HG02588 (cell line): ENCODE data around the gene CAPN13.

Experiments
- ATAC-seq: cut with Tn5 transposase; IDR thresholded peaks from one replicate; pipeline ENCODE4 v1.9.1; 2021; ENCODE audit warnings: mild to moderate bottlenecking, moderate library complexity; ENCODE audit not compliant: unreplicated experiment

The CAPN13 gene

DNA sequence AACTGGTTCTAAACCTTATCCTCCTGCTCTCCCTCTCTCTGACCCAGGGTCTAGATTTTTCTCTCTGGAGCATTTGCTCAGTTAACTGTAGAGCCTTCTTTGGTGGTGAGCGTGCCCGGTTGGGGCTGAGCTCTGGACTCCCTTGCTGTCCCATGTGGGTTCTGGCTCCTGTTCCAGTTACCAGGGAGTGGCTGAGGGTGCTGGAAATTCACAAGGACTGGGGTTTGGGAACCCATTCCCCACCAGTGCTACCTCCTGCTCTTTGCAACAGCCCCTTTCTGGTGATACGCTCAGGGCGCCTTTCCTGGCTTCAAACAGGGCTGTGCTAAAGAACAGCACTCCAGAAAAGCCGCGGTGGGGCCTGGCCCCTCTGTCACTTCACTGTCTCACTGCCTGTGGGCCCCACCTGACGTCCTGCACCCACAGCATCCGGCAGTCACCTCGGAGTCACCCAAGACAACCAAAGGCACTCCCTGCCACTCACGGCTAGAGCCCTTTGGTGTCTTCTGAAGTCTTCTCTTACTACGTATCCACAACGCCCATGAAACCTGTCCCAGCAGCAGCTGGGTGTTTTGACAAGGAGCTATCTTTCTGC lies 41.3 kb downstream of the CAPN13 start:
- no peak for ATAC-seq

DNA sequence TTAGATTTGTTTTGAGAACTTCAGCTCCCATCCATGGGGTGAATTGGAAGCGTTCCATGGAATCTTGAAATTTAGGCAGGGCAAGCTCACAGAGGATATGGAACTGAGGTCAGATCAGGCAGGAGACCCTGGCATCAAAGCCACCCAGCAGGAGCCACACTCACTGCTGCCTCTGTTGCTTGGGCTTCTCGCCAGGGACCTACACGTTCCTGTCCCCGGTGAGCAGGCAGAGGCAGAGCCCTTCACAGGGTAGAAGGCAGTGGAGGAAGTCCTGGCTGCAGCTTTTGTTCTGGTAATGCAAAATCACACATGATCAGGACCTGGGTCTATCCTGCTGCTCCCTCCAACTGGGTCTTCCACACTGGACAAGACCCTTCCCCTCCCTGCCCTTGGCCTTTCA lies 42.1 kb downstream of the CAPN13 start:
- ATAC-seq, result no peak

DNA sequence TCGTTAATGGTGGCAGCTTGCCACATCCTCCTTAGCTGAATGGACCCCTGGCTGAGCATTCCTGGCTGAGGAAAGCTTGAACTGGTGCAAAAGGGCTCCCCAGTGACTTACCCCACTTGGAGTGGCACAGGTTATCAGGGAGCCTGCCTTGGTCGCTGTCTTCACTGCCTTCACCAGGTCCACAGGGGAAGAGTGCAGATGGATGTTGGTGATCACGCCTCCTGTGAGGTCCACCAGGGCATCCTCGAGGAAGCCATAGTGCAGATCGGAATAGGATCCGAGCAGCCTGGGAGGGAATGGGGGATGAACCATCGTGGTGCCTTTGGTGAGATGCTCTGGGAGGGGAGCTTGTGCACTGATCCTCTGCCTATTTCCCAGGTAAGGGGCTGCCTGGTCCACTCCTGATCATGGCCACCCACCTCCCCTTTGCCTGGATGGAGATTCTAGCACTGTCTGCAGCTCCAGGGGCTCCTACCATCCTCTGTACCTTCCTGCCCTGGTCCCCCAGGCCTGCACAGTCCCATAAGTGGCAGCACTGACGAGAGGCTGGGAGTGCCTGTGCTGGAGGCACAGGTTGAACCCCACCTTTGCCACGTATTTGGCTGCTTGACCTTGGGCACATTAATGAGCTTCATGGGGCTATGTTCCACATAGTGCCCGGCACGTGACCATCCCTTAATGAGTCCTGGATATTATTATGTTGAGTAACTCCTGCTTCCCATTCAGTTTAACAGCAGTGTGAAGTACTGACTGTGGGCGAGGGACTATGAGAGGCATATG lies 43.0 kb downstream of the CAPN13 start:
- no peak for ATAC-seq

DNA sequence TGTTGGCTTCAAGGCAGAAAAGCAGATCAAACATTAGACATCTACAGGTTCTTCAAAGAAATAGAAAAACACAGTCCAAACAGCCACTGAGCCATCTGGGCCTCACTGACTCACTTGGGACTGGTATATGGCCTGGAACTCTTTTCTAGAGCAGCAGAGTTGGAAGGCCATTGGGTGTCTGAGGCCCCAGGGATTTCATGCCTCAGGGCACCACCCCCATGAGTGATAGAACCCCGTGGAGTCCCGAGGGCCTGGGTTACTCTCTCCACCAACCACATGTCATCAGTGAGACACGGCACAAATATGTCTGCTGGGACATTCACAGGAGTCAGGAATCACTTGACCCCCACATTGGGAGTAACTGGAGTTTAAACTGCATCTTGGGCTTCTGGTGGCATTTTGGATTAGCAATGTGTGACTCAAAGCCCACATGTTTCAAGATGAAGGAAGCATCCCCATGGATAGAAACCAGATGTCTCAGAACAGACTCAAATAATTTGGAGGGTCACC lies 44.0 kb downstream of the CAPN13 start:
- ATAC-seq, result no peak

DNA sequence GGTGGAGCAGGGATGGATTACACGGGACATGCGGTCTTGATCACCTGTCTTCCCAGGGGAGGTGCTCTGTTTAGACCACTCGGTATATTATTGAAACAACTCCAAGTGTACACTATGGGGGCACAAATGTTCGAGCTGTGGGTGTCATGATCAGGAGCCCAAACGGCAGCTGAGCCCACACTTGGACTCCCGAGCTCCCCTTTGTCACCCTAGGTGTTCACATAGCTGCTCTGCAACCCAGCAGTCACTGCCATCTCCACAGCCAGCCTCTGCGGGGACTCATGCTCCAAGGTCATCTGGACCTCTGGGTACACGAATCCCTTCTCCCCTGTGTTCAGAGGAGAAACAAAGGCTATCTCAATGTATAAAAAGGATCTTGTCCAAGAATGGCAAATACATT lies 46.0 kb downstream of the CAPN13 start:
- no peak for ATAC-seq

DNA sequence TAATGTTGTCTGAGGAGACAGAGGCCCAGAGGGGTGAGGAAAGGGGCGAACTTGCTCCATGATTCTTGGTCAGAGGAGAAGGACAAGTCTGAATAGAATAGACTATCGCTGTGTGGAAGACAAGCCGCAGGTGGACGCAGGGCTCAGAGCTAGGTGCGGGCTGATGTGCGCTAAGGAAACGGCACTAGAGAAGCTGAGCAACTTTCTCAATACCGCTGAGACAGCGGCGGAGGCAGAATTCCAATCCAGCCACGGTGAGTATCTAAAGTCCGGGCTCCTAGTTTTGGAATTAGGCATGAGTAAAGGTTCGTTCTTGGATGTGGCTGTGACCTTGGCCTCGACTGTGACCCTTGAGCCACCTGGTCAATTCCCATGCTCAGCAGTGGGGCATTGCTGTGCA lies 47.8 kb downstream of the CAPN13 start:
- ATAC-seq, result no peak

DNA sequence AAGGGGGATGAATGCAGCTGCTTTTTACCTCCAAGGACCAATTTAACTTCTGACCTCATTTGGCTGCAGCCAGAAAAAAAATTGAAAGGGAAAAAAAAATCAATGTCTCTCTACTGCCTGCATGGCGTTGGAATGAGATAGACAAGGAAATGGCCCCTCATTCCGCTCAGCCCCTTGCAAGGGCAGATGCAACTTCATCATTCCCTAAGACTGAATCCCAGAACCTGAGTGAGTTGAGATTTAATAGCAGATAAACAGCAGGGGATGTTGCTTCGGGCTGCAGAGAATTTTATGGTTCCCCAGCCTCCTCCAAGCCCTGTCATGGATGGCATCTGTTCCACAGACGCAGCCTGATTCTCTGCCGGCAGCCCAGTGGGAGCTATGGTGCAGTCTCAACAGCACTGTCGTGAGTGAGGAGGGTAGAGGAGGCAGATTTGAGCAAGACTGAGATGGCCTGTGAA lies 49.0 kb downstream of the CAPN13 start:
- ATAC-seq, result no peak

DNA sequence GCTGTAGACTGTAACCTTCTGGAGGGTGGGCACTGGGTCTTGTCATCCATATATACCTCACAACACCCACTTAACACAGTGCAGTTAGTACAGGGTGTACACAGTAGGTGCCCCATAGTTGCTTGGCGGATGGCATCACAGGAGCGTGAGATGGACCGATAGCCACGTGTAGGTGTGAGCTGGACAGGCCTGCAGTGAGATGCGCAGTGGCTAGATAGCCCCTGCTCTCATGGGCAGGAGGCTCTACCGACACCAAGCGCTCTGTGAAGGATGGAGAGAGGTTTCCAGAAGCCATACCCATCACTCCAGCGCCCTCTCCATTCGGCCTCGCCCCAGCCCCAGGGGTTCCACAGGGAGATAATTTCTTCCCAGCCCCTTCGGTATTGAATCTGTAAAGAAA lies 49.5 kb downstream of the CAPN13 start:
- ATAC-seq, result no peak

DNA sequence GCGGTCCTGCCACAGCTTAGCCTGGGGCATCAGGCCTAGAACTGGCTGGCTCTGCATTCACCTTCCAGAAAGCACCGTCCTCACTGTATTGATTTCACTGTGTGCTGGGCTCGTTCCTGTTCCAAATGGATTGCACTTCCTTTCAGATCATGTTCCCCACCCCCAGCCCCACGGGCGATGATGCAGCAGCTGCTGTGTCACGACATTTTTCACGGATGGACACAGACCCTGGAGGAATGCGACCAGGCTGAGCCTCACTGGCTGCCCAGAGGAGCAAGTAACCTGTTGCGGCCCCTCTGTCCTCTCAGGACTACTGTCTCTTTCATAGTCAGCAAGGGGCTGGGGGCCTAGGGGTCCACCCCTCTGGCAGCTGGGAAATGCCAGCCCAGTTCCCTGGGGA lies 50.3 kb downstream of the CAPN13 start:
- ATAC-seq, result no peak

DNA sequence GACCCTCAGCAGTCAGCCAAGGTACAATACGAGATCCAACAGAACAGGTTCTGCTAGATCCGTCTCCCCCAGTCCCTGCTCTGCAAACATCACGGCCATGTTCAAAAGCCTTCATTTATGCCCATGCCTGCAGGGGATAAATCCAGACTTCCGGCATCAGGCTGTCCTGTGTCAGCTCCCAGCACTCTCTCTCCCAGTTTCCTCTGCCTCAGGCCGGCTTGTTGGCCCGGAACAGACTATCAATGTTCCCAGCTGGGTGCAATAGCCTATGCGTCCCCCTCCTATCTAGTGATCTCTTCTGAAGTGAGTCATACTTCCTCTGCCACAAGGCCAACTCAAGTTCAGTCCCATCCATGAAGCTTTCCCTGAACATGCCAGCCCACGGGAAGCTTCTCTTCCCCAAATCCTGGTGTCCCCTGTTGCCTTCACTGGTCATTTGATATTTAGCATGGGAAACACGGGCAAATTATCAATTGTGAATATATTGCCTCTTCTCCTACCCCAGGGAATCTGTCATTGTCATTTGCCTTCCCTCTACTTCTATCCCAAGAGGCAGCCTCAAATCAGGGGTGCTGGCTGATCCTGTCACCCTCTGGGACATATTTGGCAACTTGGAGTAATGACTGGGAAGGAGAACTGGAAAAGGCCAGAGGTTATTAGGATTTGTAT lies 51.1 kb downstream of the CAPN13 start:
- ATAC-seq, result no peak

DNA sequence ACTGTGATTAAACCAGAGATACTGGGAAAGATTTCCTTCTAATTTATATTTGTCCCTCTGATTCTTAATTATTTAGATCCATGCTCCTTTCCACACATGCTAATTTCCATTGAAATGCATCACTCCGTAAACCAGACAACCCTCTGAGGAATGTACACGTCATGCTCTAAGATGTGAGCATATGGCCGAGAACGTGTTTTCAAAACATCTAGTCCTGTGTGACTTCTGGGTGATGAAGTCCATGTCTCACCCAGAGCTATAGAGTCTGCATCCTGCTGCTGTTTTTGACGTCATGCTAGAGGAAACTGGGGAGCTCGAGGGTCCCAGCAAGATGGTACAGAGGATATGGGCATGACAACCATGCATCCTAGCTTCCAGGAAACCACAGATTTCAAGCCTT lies 53.6 kb downstream of the CAPN13 start:
- no peak for ATAC-seq

DNA sequence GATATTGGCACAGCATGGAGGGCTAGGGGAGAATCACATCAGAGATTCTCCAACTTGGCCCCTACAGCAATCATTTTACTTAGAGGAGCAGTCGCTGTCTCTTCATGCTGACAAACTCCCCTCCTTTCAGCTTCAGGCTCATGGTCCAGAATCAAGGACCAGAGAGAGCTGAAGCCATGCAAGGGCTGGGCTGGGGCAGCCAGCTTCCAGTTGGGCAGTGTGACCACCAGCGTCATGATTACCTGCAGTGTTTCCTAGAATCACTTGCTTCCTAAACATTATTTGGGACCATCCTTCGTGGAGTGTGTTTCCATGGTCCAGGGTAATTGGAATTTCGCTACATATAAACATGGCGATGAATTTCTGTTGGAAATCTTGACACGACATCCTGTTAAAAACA lies 54.4 kb downstream of the CAPN13 start:
- no peak for ATAC-seq

DNA sequence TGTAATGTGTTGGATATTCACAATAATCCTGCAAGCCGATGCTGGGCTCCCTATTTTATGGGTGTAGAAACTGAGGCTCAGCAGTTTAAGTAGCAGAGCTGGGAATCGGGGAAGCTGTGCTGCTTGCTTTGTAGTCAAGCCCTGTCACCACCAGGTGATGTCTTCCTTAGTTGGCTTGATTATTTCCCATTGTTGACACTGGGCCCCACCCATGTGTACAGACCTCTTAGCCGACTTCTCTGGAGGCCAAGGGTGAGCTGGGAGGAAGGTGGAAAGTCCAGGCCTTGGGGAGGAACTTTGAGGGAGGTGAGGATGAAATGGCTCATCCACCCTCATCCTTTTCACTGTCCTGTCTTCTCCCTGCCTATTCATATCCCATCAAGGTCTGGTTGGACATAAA lies 60.0 kb downstream of the CAPN13 start:
- no peak for ATAC-seq

DNA sequence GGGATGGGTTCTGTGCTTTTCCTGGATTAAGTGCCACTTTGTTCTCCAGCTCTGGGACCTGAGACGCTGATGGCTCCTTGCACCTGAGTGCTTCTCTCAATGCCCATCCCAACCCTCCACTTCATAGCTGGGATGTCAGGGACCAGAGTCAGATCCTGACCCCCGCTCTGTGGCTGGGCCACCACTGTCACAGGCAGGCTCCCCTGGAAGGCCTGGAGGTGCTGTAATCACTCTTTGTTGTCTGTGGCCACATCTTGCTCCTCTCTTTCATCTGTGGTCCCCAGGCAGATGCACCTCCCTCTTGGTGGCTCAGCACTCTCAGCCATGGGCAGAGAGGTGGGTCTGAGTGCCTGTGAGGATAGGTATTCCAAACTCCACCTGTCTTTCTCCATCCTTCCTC lies 62.4 kb downstream of the CAPN13 start:
- no peak for ATAC-seq

DNA sequence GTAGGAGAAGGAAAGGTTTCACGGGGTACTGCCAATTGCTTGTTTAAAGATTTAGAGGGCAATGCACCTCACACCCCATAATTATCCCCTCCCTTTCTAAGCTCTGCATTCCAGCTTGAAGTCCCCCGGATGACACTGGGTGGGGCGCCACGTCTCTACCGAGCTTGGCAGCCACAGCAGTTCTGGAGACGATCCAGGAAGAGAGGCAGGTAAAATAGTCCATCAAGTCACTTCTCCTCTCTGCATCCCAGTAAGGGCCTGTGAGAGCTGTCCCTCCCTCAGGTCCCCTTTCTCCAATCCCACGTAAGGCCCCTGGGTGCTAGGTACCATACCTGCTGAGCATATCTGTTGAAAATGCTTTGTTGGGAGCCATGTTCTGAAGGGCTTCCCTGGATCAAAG lies 65.7 kb downstream of the CAPN13 start:
- ATAC-seq, result no peak

DNA sequence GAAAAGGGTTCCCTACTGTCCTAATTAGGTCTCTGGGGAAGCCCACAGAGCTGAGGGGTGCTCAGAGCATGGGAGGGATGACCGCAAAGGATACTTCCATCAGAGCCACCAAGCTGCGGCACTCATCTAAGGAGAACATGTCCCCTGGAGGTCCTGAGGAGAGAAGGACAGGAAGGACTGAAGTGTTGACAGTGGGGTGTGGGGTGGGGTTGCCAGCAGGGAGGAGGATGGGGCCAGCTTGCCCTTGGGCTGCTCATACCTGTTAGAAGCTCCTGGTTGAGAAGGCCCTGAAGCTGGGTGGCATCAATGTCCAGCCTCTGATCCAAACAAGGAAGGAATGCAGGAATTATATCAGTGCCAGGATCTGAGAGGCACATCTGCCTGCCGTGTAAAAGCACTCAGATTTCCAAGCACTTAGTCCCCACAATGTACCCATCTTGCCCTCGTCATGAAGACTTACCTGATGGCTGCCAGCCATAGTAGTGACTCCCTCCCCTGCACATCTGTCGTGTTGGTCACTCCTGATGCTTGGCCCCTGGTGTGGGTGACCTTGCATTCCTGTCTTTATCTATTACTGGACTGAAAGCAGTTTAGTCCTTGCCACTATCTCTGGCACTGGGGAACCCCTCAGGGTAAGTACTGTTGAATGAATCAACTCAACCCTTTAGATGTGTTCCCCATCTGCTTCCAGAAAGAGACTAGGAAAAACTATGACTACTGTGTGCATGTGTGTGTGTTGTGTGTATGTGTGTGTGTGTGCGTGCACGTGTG lies 68.9 kb downstream of the CAPN13 start:
- ATAC-seq, result no peak

DNA sequence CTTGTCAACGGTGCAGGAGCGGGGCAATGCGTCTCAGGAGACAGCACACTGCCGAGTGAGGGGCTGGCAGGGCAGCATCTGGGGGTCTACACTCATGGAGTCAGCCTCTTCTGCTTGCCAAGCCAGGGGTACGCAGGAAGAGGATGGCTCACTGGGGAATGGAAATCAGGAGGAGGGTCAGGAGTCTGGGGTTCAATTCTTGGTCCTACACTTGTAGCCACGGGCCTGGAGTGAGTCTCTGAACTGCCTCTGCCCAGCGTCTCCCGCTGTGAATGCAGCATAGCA lies 70.0 kb downstream of the CAPN13 start:
- no peak for ATAC-seq

DNA sequence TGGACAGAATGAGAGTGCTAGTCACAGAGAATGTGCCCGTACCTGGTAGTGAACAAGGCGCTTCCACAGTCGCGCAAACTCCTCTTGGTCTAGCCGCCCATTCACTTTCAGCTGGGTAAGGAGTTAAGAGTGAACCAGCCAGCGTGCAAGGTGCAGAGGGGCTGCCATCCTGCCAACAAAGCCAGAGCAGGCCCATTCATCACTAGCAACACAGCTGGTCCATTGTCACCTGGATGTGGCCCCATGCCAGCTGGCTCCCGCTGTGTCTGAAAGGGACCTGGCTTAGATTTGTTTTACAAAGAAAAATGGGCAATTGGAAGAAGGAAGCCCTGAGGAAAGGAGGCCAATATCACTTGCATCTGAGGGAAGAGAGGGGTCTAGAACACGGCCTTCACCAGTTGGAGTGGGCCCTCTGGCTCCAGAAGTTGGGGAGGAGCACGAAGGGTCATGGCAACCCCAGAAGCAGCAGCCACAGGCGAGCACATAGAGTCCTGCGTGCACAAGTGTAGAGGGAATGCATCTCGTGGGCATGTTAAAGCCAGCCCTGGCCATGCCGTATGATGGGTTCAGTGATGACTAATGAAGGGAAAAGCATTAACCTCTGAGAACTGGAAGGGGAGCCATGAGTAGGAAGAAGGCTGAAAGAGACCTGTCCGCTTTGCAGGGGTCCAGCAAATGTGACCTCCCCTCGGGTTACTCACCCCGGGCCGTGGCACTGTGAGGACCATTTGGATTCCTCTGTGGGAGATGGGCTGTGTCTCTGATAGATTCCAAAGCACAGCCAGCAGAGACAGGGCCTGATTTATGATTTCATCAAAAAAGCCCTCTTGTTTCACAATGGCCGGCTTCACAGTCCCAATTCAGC lies 70.6 kb downstream of the CAPN13 start:
- ATAC-seq, result no peak

DNA sequence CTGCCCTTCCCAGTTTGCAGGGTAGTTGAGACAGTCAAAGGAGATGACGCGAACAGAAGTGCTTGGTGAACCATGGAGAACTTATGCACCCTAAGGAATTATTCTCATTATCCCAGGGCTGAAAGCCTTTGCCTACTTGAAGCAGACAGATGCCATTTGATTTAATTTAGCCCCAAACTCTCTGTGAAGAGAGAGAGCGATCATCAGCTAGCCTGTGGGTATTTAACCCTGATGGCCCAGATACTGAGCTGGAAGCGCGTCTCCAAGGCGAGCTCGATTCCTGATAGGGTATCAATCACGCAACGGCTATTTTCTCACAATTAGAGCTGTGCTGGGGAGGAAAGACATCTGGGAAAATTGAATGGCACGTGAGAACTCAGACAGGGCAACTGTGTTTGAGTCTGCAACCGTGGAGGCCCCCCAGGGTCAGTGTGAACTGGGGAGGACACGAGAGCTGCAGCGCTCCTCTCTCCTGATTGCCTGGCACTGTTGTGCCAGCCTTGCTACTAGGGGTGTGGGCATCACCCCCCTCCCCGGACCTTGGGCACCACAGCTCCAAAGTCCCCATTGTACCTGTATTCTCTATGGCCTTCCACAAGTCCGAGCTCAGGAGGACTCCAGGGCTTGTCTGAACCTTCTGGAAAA lies 73.2 kb downstream of the CAPN13 start:
- no peak for ATAC-seq

DNA sequence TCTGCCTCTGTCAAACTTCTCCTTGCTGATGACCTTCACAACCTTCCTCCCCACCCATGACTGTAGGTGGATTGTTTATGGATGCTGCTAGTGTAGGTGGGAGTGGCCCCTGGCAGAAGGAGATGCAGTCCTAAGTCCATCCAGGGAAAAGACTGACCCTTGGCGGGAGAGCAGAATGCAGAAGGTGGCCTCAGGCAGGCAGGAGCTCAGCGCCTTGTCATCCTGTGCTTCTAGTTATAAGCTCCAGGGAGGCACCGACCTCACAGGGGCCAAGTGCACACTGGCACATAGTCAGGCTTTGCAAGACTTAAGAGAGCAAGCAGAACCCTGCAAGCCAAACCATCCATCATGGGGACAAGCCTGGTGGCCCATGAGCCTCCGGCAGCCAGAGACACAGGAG lies 74.4 kb downstream of the CAPN13 start:
- ATAC-seq, result no peak
